ENCODE measurements around the gene EPX.

DNA sequence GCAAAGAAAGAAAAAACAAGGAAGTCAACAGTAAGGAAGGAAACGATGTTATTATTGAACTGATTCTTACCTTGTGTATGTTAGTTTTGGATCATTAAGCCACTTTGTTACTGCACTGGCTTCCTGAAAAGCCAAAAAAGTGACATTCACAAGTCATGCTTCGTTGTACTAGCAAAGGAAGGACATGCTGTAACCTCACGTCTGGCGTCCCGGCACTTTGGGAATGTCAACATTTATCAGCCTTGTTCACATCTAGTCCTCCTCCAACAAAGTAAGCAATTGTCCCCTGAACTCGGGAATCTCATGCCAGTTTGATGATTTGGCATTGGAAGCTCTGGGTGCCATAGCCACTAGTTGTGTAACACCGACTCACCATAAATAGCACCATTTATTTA is 27.3 kb downstream of the EPX start:
- TF ChIP-seq, protein P1, sequence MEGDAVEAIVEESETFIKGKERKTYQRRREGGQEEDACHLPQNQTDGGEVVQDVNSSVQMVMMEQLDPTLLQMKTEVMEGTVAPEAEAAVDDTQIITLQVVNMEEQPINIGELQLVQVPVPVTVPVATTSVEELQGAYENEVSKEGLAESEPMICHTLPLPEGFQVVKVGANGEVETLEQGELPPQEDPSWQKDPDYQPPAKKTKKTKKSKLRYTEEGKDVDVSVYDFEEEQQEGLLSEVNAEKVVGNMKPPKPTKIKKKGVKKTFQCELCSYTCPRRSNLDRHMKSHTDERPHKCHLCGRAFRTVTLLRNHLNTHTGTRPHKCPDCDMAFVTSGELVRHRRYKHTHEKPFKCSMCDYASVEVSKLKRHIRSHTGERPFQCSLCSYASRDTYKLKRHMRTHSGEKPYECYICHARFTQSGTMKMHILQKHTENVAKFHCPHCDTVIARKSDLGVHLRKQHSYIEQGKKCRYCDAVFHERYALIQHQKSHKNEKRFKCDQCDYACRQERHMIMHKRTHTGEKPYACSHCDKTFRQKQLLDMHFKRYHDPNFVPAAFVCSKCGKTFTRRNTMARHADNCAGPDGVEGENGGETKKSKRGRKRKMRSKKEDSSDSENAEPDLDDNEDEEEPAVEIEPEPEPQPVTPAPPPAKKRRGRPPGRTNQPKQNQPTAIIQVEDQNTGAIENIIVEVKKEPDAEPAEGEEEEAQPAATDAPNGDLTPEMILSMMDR (IDR thresholded peaks at IDR 0.05) = no peak
- no peak for TF ChIP-seq POLR2A (IDR thresholded peaks at IDR 0.05)

All from right lobe of liver (tissue), 4 donors.